Peyer's patch (tissue), 4 donors: ENCODE data around the gene CLSTN1. TPM values are rescaled to one million over a fixed set of nuclear protein-coding genes. Genes with fewer than 3 reads are reported as not detected.
"Not testable (repeated sequence)": the region's sequence is repeated elsewhere in the genome, so short reads cannot be mapped to it uniquely, and the experiment has no call there.

Experiments
- DNase-seq, 3 donors: peaks; one replicate each; pipeline ENCODE4 v3.0.0-alpha.2; 2017 to 2019
- H3K27ac ChIP-seq, 4 donors: fragments of 200-600 bp; sonication (generic); one replicate each; pipeline ENCODE4 v1.5.1; 2016 to 2019
- H3K27me3 ChIP-seq, 2 donors: fragments of 200-600 bp; sonication (generic); one replicate each; pipeline ENCODE4 v1.5.1; 2019
- H3K36me3 ChIP-seq, 3 donors: fragments of 200-600 bp; sonication (generic); one replicate each; pipeline ENCODE4 v1.5.1; 2016 to 2019
- H3K4me1 ChIP-seq, 4 donors: fragments of 200-600 bp; sonication (generic); one replicate each; pipeline ENCODE4 v1.5.1; 2016 to 2019
- H3K4me3 ChIP-seq, 4 donors: fragments of 200-600 bp; sonication (generic); 1 replicate in 3 of 4; 2 replicates in 1 of 4; pipeline ENCODE4 v1.5.1; 2016 to 2019; ENCODE audit warnings: mild to moderate bottlenecking in 1 of 4
- H3K9me3 ChIP-seq, 4 donors: fragments of 200-600 bp; sonication (generic); one replicate each; pipeline ENCODE4 v1.5.1; 2016 to 2019; ENCODE audit warnings: mild to moderate bottlenecking in 1 of 4
- POLR2A ChIP-seq, 2 donors: fragments of 450-650 bp; IDR thresholded peaks; one replicate each; pipeline ENCODE4 v1.5.1; 2017; ENCODE audit warnings: antibody characterized with exemption in 2 of 2, mild to moderate bottlenecking in 2 of 2, moderate library complexity in 2 of 2
- total RNA-seq, 4 donors: library from RNA; depleted of rRNA; stranded (reverse); fragments of >200 nt; gene quantifications; one replicate each; pipeline ENCODE4 v1.1.0, GENCODE V29; 2016
- TF ChIP-seq, protein P1 (sequence below), 6 experiments: fragments of 450-650 bp in 4 of 6; fragments of 200-600 bp in 2 of 6; sonication (generic) in 1 of 6; IDR thresholded peaks; one replicate each; pipeline ENCODE4 v1.5.1; 2017 to 2019; ENCODE audit warnings: antibody characterized with exemption in 6 of 6, mild to moderate bottlenecking in 3 of 6, moderate library complexity in 1 of 6

The CLSTN1 gene
- total RNA-seq, 4 donors from 2014 or later, result 47.9 to 107 (median 103) TPM

GRCh38 chr1:9814619-9815018 is 9.1 kb downstream of the CLSTN1 start:
- Histone ChIP-seq H3K27me3 (no peaks in the 10 kb centered on the region), H3K27ac (peak overlapping the region in 3 of 4 donors; percentile 11 to 82 (median 72)), H3K4me3 (no peak overlapping the region), H3K9me3 (no peaks in the 10 kb centered on the region), H3K36me3 (no peaks in the 10 kb centered on the region), H3K4me1 (peaks cover 0 to 19% (median 0%) of the 10 kb centered on the region in 4 donors)
- no peak for DNase-seq
- TF ChIP-seq, protein P1, sequence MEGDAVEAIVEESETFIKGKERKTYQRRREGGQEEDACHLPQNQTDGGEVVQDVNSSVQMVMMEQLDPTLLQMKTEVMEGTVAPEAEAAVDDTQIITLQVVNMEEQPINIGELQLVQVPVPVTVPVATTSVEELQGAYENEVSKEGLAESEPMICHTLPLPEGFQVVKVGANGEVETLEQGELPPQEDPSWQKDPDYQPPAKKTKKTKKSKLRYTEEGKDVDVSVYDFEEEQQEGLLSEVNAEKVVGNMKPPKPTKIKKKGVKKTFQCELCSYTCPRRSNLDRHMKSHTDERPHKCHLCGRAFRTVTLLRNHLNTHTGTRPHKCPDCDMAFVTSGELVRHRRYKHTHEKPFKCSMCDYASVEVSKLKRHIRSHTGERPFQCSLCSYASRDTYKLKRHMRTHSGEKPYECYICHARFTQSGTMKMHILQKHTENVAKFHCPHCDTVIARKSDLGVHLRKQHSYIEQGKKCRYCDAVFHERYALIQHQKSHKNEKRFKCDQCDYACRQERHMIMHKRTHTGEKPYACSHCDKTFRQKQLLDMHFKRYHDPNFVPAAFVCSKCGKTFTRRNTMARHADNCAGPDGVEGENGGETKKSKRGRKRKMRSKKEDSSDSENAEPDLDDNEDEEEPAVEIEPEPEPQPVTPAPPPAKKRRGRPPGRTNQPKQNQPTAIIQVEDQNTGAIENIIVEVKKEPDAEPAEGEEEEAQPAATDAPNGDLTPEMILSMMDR (IDR thresholded peaks at IDR 0.05), result no peak
- TF ChIP-seq POLR2A (IDR thresholded peaks at IDR 0.05), result no peak

GRCh38 chr1:9811239-9811966 is 12.4 kb downstream of the CLSTN1 start:
- Histone ChIP-seq H3K36me3 (no peaks in the 10 kb centered on the region), H3K4me1 (peaks cover 0 to 19% (median 0%) of the 10 kb centered on the region in 4 donors), H3K27me3 (no peaks in the 10 kb centered on the region)

DNA sequence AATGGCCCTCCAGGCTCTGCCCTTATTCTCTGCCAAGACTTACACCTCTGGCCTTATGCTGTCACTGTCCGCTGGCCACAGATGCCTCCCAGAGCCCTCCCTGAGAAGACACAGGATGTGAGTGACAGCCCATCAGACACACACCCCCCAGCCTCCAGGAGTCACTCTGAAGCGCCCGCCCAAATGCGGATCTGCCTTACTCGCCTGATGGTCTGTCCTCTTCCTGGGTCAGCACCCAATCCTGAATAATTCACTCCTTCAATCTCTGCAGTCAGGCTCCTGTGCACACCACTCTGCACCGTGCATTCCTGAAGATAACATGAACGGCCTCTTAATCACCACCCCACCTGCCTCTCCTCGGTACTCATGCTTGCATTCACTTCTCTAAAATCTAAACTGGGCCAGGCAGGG is 14.7 kb downstream of the CLSTN1 start:
- Histone ChIP-seq H3K27ac (no peak overlapping the region), H3K4me3 (no peak overlapping the region)

More at GRCh38 chr1:9811239-9811966, 12.4 kb downstream of the CLSTN1 start:
- H3K27ac ChIP-seq, result no peak overlapping the region
- no peak for DNase-seq
- TF ChIP-seq POLR2A (IDR thresholded peaks at IDR 0.05), result no peak
- TF ChIP-seq, protein P1 (IDR thresholded peaks at IDR 0.05), result no peak
- H3K4me3 ChIP-seq, result no peak overlapping the region
- H3K9me3 ChIP-seq, result no peaks in the 10 kb centered on the region

DNA sequence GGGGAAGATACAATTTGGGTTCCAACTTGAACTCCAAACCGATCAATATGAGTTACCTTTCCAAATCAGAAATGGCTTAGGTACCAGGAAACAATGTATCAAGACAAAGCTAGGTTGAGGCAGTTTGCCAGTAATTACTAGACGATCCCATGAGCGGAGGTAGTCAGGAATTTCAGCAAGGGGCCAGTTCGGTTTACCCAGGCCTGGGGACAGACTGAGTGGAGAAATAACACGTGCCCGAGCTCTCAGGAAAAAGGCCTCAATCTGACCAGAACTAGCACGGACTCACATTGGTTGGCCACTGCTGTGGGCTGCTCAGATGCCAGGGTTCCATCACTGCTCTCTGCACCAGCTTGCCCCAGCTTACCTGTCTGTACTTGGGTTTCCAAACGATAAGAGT is 15.3 kb downstream of the CLSTN1 start:
- Histone ChIP-seq H3K4me1 (peaks cover 0 to 31% (median 3%) of the 10 kb centered on the region in 4 donors), H3K27ac (no peak overlapping the region), H3K36me3 (no peaks in the 10 kb centered on the region), H3K27me3 (no peaks in the 10 kb centered on the region), H3K4me3 (no peak overlapping the region), H3K9me3 (no peaks in the 10 kb centered on the region)
- TF ChIP-seq, protein P1 (IDR thresholded peaks at IDR 0.05), result no peak
- TF ChIP-seq POLR2A (IDR thresholded peaks at IDR 0.05), result no peak
- DNase-seq, result no peak

More for the DNA sequence above, 14.7 kb downstream of the CLSTN1 start:
- peaks cover 0 to 25% (median 3%) of the 10 kb centered on the region in 4 donors for H3K4me1 ChIP-seq
- TF ChIP-seq, protein P1 (IDR thresholded peaks at IDR 0.05), result no peak
- no peak for TF ChIP-seq POLR2A (IDR thresholded peaks at IDR 0.05)
- no peaks in the 10 kb centered on the region for H3K27me3 ChIP-seq
- H3K36me3 ChIP-seq, result no peaks in the 10 kb centered on the region
- DNase-seq, result no peak
- H3K9me3 ChIP-seq, result no peaks in the 10 kb centered on the region

DNA sequence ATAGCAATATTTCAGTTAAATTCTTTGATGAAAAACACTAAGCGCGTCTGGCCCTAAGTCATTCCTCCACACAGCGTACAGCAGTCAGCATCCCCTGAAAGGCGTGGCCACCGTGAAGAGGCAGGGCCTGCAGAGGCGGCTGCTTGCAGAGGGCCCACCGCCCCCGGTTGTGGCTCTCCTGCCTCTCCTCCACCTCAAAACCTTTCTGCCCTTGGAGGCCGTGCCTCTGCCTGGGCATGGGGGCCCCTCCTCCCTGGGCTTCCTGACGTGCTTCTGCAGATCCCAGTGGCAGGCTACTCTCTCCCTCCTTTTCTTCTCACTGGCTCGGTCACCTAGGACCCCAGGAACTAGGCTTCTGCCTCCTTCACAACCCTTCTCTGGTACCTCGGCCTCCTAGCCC is 16.2 kb downstream of the CLSTN1 start:
- no peak for DNase-seq
- TF ChIP-seq, protein P1 (IDR thresholded peaks at IDR 0.05), result no peak
- no peak for TF ChIP-seq POLR2A (IDR thresholded peaks at IDR 0.05)

GRCh38 chr1:9805972-9806371 is 17.8 kb downstream of the CLSTN1 start:
- not testable (repeated sequence) for H3K27me3 ChIP-seq, DNase-seq, H3K4me3 ChIP-seq, H3K27ac ChIP-seq, H3K9me3 ChIP-seq, H3K36me3 ChIP-seq
- H3K4me1 ChIP-seq, result peaks cover 0 to 25% (median 3%) of the 10 kb centered on the region in 4 donors

More for the DNA sequence above, 16.2 kb downstream of the CLSTN1 start:
- Histone ChIP-seq H3K36me3 (no peaks in the 10 kb centered on the region), H3K9me3 (no peaks in the 10 kb centered on the region), H3K27me3 (no peaks in the 10 kb centered on the region), H3K27ac (no peak overlapping the region), H3K4me3 (no peak overlapping the region), H3K4me1 (peaks cover 0 to 37% (median 3%) of the 10 kb centered on the region in 4 donors)
